ENCODE measurements around the gene AUTS2. TPM values are rescaled to one million over a fixed set of nuclear protein-coding genes. Genes with fewer than 3 reads are reported as not detected.

The AUTS2 gene
- total RNA-seq, 1 donor from 2014 or later = 56.0 TPM

DNA sequence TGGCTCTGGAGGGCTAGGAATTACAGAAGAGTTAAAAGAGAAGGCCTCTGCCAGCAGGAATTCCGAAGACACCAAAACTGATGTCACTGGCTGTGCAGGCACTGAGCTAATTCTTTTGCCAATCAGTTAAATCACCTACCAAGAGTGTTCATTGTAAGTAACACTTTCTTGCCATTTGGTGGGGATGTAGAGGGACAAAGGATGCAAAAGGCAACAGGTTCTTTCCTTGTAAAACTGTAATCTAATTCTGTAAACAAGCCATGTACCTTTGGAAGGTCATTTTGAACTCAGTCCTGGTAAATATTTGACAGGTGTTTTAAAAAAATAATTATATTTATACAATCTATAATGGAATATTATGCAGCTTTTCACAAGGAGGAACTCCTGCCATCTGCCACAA lies 438.4 kb downstream of the AUTS2 start:
- ATAC-seq = no peak
- no peaks in the 10 kb centered on the region for H3K4me1 ChIP-seq
- no peak overlapping the region for H3K27ac ChIP-seq
- no peaks in the 10 kb centered on the region for H3K9me3 ChIP-seq
- no peaks in the 10 kb centered on the region for H3K36me3 ChIP-seq
- no peaks in the 10 kb centered on the region for H3K27me3 ChIP-seq
- TF ChIP-seq, protein P1, sequence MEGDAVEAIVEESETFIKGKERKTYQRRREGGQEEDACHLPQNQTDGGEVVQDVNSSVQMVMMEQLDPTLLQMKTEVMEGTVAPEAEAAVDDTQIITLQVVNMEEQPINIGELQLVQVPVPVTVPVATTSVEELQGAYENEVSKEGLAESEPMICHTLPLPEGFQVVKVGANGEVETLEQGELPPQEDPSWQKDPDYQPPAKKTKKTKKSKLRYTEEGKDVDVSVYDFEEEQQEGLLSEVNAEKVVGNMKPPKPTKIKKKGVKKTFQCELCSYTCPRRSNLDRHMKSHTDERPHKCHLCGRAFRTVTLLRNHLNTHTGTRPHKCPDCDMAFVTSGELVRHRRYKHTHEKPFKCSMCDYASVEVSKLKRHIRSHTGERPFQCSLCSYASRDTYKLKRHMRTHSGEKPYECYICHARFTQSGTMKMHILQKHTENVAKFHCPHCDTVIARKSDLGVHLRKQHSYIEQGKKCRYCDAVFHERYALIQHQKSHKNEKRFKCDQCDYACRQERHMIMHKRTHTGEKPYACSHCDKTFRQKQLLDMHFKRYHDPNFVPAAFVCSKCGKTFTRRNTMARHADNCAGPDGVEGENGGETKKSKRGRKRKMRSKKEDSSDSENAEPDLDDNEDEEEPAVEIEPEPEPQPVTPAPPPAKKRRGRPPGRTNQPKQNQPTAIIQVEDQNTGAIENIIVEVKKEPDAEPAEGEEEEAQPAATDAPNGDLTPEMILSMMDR (IDR thresholded peaks at IDR 0.05) = no peak
- intact Hi-C loops (cut with DNase I) = no loop called here
- no peak for DNase-seq
- H3K4me3 ChIP-seq = no peak overlapping the region

DNA sequence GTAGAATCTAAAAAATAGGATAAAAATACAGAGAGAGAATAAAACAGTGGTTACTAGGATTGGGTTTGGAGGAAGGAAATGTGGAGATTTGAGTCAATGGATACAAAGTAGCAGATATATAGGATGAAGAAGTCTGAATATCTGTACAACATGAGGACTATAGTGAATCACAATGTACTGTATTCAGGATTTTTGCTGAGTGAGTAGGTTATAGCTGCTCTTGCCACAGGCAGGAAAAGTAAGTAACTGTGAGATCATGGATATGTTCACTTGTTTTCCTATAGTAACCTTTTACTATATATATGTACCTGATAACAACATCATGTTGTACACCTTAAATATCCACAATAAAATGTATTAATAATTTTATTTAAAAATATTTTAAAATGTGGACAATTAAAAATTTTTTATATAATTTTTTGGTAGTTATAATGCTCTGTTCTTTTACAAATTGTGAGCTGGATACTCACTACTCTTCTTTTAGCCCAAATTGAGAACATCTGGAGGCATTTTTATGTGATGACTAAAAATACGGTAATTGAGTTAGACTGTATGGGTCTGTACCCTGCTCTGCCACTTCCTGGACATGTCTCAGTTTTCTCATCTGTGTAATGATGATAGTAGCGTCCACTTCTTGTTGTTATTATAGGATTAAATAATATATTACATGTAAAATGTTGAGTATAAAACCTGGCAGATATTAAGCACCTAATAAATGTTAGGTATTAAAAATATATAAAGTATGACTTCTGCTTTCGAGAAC lies 439.1 kb downstream of the AUTS2 start:
- H3K27ac ChIP-seq = no peak overlapping the region
- H3K36me3 ChIP-seq = no peaks in the 10 kb centered on the region
- H3K27me3 ChIP-seq = no peaks in the 10 kb centered on the region
- intact Hi-C loops (cut with DNase I) = no loop called here
- TF ChIP-seq, protein P1 (IDR thresholded peaks at IDR 0.05) = no peak
- no peaks in the 10 kb centered on the region for H3K4me1 ChIP-seq
- H3K4me3 ChIP-seq = no peak overlapping the region
- ATAC-seq (no peak), DNase-seq (no peak)
- no peaks in the 10 kb centered on the region for H3K9me3 ChIP-seq

DNA sequence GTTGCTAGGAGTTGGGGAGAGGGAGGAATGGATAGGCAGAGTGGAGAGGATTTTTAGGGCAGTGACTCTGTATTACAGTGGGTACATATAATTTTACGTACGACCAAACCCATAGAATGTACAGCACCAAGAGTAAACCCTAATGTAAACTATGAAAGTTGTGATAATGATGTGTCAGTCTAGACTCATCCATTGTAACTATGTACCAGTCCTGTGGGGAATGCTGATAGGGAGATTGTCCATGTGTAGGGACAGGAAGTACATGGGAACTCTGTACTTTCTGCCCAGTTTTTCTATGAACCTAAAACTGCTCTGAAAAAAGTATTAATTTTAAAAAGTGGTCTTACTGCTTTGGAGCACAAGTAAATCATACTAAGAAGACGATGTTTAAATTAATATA lies 441.8 kb downstream of the AUTS2 start:
- intact Hi-C loops (cut with DNase I) = loop anchor here (10.0 kb wide), 1 partner anchor 655 kb away; no protein-coding TSS in a partner anchor
- H3K27ac ChIP-seq = no peak overlapping the region
- H3K27me3 ChIP-seq = no peaks in the 10 kb centered on the region
- ATAC-seq = no peak
- H3K4me1 ChIP-seq = no peaks in the 10 kb centered on the region
- no peaks in the 10 kb centered on the region for H3K9me3 ChIP-seq
- DNase-seq = no peak
- H3K4me3 ChIP-seq = no peak overlapping the region
- no peaks in the 10 kb centered on the region for H3K36me3 ChIP-seq
- TF ChIP-seq, protein P1 (IDR thresholded peaks at IDR 0.05) = no peak

DNA sequence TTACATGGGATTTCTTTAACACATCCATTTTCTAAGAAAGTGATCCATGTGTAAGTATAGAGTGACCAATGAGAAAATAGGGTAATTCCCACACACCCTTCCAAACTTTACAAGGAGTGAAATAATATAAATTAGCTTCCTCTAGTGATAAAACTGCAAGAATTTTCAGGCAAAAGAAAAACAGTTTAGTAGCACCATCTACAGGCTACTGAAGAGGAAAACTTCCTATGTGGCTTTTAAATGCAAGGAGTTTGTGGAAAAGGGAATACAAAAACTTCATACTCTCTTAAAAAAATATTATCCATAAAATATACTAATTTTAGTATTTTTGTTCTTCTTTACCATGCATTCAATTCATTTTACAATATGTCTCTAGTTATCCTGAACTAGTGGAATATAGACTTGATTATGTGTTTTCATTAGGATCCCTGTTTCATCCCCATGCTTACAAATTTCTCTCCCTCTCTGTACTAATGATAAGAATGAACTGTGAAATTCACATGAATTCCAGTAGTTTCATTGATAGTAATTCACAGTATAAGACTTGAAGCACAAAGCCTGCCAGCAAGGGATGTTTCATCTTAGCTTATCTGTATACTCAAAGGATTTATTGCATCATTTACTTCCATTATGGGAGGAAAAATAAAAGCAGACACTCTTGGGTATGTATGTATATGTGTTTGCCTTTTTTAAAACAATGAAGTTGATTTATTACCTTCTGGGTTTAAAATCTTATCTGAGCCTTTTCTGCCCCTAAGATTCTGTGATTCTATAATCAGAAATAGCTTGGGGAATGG lies 442.9 kb downstream of the AUTS2 start:
- Histone ChIP-seq H3K36me3 (no peaks in the 10 kb centered on the region), H3K4me3 (no peak overlapping the region), H3K27me3 (no peaks in the 10 kb centered on the region), H3K4me1 (no peaks in the 10 kb centered on the region), H3K27ac (no peak overlapping the region), H3K9me3 (no peaks in the 10 kb centered on the region)
- no peak for ATAC-seq
- intact Hi-C loops (cut with DNase I) = loop anchor here (10.0 kb wide), 1 partner anchor 654 kb away; no protein-coding TSS in a partner anchor
- DNase-seq = no peak
- TF ChIP-seq, protein P1 (IDR thresholded peaks at IDR 0.05) = peak; percentile 52

DNA sequence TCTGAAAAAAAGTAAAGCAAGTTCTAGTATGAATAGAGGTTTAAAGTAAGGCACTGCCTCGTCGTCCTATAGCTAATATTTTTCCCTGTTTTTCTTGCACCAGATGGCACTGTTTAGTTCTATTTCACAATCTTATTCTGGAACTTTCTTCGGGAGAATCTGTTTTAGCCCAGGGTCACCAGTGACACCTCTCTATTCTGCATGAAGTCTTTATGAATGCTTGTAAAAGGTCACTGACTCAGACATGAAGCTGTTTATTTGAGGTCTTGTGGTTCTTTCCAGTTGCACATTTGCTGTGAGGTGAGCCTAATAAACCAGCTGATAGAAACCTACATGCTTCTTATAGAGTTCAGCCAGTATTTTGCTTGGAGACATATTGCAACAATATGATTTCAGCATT lies 444.3 kb downstream of the AUTS2 start:
- Histone ChIP-seq H3K9me3 (no peaks in the 10 kb centered on the region), H3K4me1 (no peaks in the 10 kb centered on the region), H3K27ac (no peak overlapping the region), H3K36me3 (no peaks in the 10 kb centered on the region), H3K4me3 (no peak overlapping the region), H3K27me3 (no peaks in the 10 kb centered on the region)
- TF ChIP-seq, protein P1 (IDR thresholded peaks at IDR 0.05) = peak; percentile 28
- no peak for ATAC-seq
- intact Hi-C loops (cut with DNase I) = loop anchor here (10.0 kb wide), 1 partner anchor 652 kb away; no protein-coding TSS in a partner anchor
- no peak for DNase-seq
